Measurements from ENCODE around the gene ENDOU. TPM values are rescaled to one million over a fixed set of nuclear protein-coding genes. Genes with fewer than 3 reads are reported as not detected.
A peak's percentile ranks its signal among the peaks of the same experiment; 100 is the strongest.

The ENDOU gene
- total RNA-seq, 5 donors from 2014 or later (not counting 1 experiment from before 2014, with no cell fraction given) = not detected

GRCh38 chr12:47732504-47732903, 7.2 kb upstream of the ENDOU start:
- Histone ChIP-seq H3K9me3 (no peaks in the 10 kb centered on the region), H3K4me3 (ENCODE audit: control insufficient read depth in 1 of 2, extremely low read depth in 1 of 2, low read length in 1 of 2) (no peak overlapping the region), H3K27ac (ENCODE audit: low read length) (no peak overlapping the region), H3K36me3 (ENCODE audit: control insufficient read depth in 2 of 2, extremely low read depth in 1 of 2, insufficient read depth in 1 of 2, low read length in 1 of 2) (no peaks in the 10 kb centered on the region), H3K27me3 (replicated peaks in 1 of 2; ENCODE audit: control insufficient read depth in 2 of 2, extremely low read depth in 1 of 2, insufficient read depth in 2 of 2, low read length in 1 of 2) (no peaks in the 10 kb centered on the region), H3K4me1 (ENCODE audit: control insufficient read depth in 1 of 2, extremely low read depth in 1 of 2, insufficient read depth in 2 of 2, low read length in 2 of 2) (no peaks in the 10 kb centered on the region)
- ChIA-PET CTCF (interaction anchor here in 1 of 2 donors (1.9 kb wide), 1 partner anchor 9 kb away, joined by 7 read pairs; no protein-coding TSS in a partner anchor), POLR2A (interaction anchor here in 1 of 2 donors (0.5 kb wide), 1 partner anchor 110 kb away, joined by 6 read pairs; no protein-coding TSS in a partner anchor)
- ATAC-seq (replicated peaks in 1 of 4) = no peak
- H3K27ac Mint-ChIP-seq = no peak overlapping the region
- no peak for DNase-seq
- no peak overlapping the region for H3K4me3 Mint-ChIP-seq
- no CpG with 5 or more reads among the region's 2 CpGs for WGBS (ENCODE audit: insufficient coverage)
- peaks cover 0 to 2% (median 0%) of the 10 kb centered on the region in 3 donors for H3K4me1 Mint-ChIP-seq
- peaks cover 4% of the 10 kb centered on the region for H3K36me3 Mint-ChIP-seq
- no peaks in the 10 kb centered on the region for H3K9me3 Mint-ChIP-seq
- no peaks in the 10 kb centered on the region for H3K27me3 Mint-ChIP-seq

- CTCF ChIA-PET = no interaction called here
- no peaks in the 10 kb centered on the region for H3K4me1 ChIP-seq (ENCODE audit: control insufficient read depth in 1 of 2, extremely low read depth in 1 of 2, insufficient read depth in 2 of 2, low read length in 2 of 2)
- no peak overlapping the region for H3K4me3 ChIP-seq (ENCODE audit: control insufficient read depth in 1 of 2, extremely low read depth in 1 of 2, low read length in 1 of 2)
- peaks cover 4% of the 10 kb centered on the region for H3K36me3 Mint-ChIP-seq
- 90% methylated on average over 2 of the region's 5 CpGs for WGBS (ENCODE audit: insufficient coverage)
- H3K9me3 Mint-ChIP-seq = no peaks in the 10 kb centered on the region
- H3K27ac ChIP-seq (ENCODE audit: low read length) = no peak overlapping the region
- POLR2A ChIA-PET = interaction anchor here in 1 of 2 donors (0.7 kb wide), 1 partner anchor 1620 kb away, joined by 3 read pairs; no protein-coding TSS in a partner anchor
- no peaks in the 10 kb centered on the region for H3K27me3 Mint-ChIP-seq
- ATAC-seq (replicated peaks in 1 of 4) (no peak), DNase-seq (no peak)
- H3K36me3 ChIP-seq (ENCODE audit: control insufficient read depth in 2 of 2, extremely low read depth in 1 of 2, insufficient read depth in 1 of 2, low read length in 1 of 2) = no peaks in the 10 kb centered on the region
- H3K9me3 ChIP-seq = no peaks in the 10 kb centered on the region
- H3K4me3 Mint-ChIP-seq = no peak overlapping the region
- no peak overlapping the region for H3K27ac Mint-ChIP-seq
- peaks cover 0 to 2% (median 0%) of the 10 kb centered on the region in 3 donors for H3K4me1 Mint-ChIP-seq
- no peaks in the 10 kb centered on the region for H3K27me3 ChIP-seq (replicated peaks in 1 of 2; ENCODE audit: control insufficient read depth in 2 of 2, extremely low read depth in 1 of 2, insufficient read depth in 2 of 2, low read length in 1 of 2)
These were observed 6.4 kb upstream of the ENDOU start for GRCh38 chr12:47731723-47732122.

GRCh38 chr12:47730341-47730744, 5.1 kb upstream of the ENDOU start:
- no peaks in the 10 kb centered on the region for H3K27me3 Mint-ChIP-seq

GRCh38 chr12:47729233-47729632, 3.9 kb upstream of the ENDOU start:
- Mint-ChIP-seq H3K27me3 (no peaks in the 10 kb centered on the region), H3K36me3 (peaks cover 5% of the 10 kb centered on the region), H3K27ac (no peak overlapping the region), H3K4me1 (peaks cover 0 to 2% (median 0%) of the 10 kb centered on the region in 3 donors), H3K4me3 (no peak overlapping the region), H3K9me3 (no peaks in the 10 kb centered on the region)
- no peaks in the 10 kb centered on the region for H3K36me3 ChIP-seq (ENCODE audit: control insufficient read depth in 2 of 2, extremely low read depth in 1 of 2, insufficient read depth in 1 of 2, low read length in 1 of 2)
- no peaks in the 10 kb centered on the region for H3K4me1 ChIP-seq (ENCODE audit: control insufficient read depth in 1 of 2, extremely low read depth in 1 of 2, insufficient read depth in 2 of 2, low read length in 2 of 2)
- H3K27me3 ChIP-seq (replicated peaks in 1 of 2; ENCODE audit: control insufficient read depth in 2 of 2, extremely low read depth in 1 of 2, insufficient read depth in 2 of 2, low read length in 1 of 2) = no peaks in the 10 kb centered on the region
- H3K4me3 ChIP-seq (ENCODE audit: control insufficient read depth in 1 of 2, extremely low read depth in 1 of 2, low read length in 1 of 2) = no peak overlapping the region
- ATAC-seq (replicated peaks in 1 of 4) = no peak
- POLR2A ChIA-PET = no interaction called here
- H3K27ac ChIP-seq (ENCODE audit: low read length) = no peak overlapping the region
- H3K9me3 ChIP-seq = no peaks in the 10 kb centered on the region
- CTCF ChIA-PET = no interaction called here
- 86% methylated on average over 2 of the region's 3 CpGs for WGBS (ENCODE audit: insufficient coverage)
- DNase-seq = no peak

More at GRCh38 chr12:47730341-47730744, 5.1 kb upstream of the ENDOU start:
- ChIA-PET POLR2A (no interaction called here), CTCF (interaction anchor here (0.6 kb wide), 2 partner anchors 11 to 60 kb away, joined by 4 to 5 read pairs; no protein-coding TSS in a partner anchor)
- no peaks in the 10 kb centered on the region for H3K9me3 Mint-ChIP-seq
- Histone ChIP-seq H3K4me1 (ENCODE audit: control insufficient read depth in 1 of 2, extremely low read depth in 1 of 2, insufficient read depth in 2 of 2, low read length in 2 of 2) (no peaks in the 10 kb centered on the region), H3K36me3 (ENCODE audit: control insufficient read depth in 2 of 2, extremely low read depth in 1 of 2, insufficient read depth in 1 of 2, low read length in 1 of 2) (no peaks in the 10 kb centered on the region), H3K4me3 (ENCODE audit: control insufficient read depth in 1 of 2, extremely low read depth in 1 of 2, low read length in 1 of 2) (no peak overlapping the region), H3K27ac (ENCODE audit: low read length) (no peak overlapping the region), H3K27me3 (replicated peaks in 1 of 2; ENCODE audit: control insufficient read depth in 2 of 2, extremely low read depth in 1 of 2, insufficient read depth in 2 of 2, low read length in 1 of 2) (no peaks in the 10 kb centered on the region), H3K9me3 (no peaks in the 10 kb centered on the region)
- H3K36me3 Mint-ChIP-seq = peaks cover 4% of the 10 kb centered on the region
- WGBS (ENCODE audit: insufficient coverage) = 92% methylated on average over 4 of the region's 8 CpGs
- DNase-seq = no peak
- no peak for ATAC-seq (replicated peaks in 1 of 4)
- H3K4me3 Mint-ChIP-seq = no peak overlapping the region
- no peak overlapping the region for H3K27ac Mint-ChIP-seq
- H3K4me1 Mint-ChIP-seq = peaks cover 0 to 2% (median 0%) of the 10 kb centered on the region in 3 donors

- ChIA-PET CTCF (interaction anchor here in 1 of 2 donors (1.2 kb wide), 1 partner anchor 17 kb away, joined by 4 read pairs; no protein-coding TSS in a partner anchor), POLR2A (no interaction called here)
These were observed 603 bp upstream of the ENDOU start for GRCh38 chr12:47725893-47726292.

GRCh38 chr12:47722941-47723631, 2.2 kb downstream of the ENDOU start:
- ATAC-seq (replicated peaks in 1 of 4) (no peak), DNase-seq (peak in 1 of 35 experiments; percentile 16)
- peaks cover 0 to 22% of the 10 kb centered on the region in 2 experiments for H3K4me1 ChIP-seq (ENCODE audit: control insufficient read depth in 1 of 2, extremely low read depth in 1 of 2, insufficient read depth in 2 of 2, low read length in 2 of 2)
- H3K4me3 ChIP-seq (ENCODE audit: control insufficient read depth in 1 of 2, extremely low read depth in 1 of 2, low read length in 1 of 2) = no peak overlapping the region
- H3K27ac ChIP-seq (ENCODE audit: low read length) = no peak overlapping the region
- Mint-ChIP-seq H3K9me3 (no peaks in the 10 kb centered on the region), H3K27me3 (no peaks in the 10 kb centered on the region), H3K27ac (no peak overlapping the region), H3K4me3 (no peak overlapping the region), H3K4me1 (peaks cover 20 to 32% (median 22%) of the 10 kb centered on the region in 3 donors), H3K36me3 (peaks cover 24% of the 10 kb centered on the region)
- WGBS (ENCODE audit: insufficient coverage) = 96% methylated on average over 3 of the region's 5 CpGs
- H3K36me3 ChIP-seq (ENCODE audit: control insufficient read depth in 2 of 2, extremely low read depth in 1 of 2, insufficient read depth in 1 of 2, low read length in 1 of 2) = no peaks in the 10 kb centered on the region
- H3K27me3 ChIP-seq (replicated peaks in 1 of 2; ENCODE audit: control insufficient read depth in 2 of 2, extremely low read depth in 1 of 2, insufficient read depth in 2 of 2, low read length in 1 of 2) = no peaks in the 10 kb centered on the region
- ChIA-PET CTCF (interaction anchor here (1.4 to 2.2 kb wide), 2 partner anchors 18 to 43 kb away, joined by 3 to 5 read pairs; no protein-coding TSS in a partner anchor), POLR2A (no interaction called here)
- H3K9me3 ChIP-seq = no peaks in the 10 kb centered on the region

More at GRCh38 chr12:47725893-47726292, 603 bp upstream of the ENDOU start:
- Histone ChIP-seq H3K4me3 (ENCODE audit: control insufficient read depth in 1 of 2, extremely low read depth in 1 of 2, low read length in 1 of 2) (no peak overlapping the region), H3K9me3 (no peaks in the 10 kb centered on the region), H3K27ac (ENCODE audit: low read length) (no peak overlapping the region), H3K36me3 (ENCODE audit: control insufficient read depth in 2 of 2, extremely low read depth in 1 of 2, insufficient read depth in 1 of 2, low read length in 1 of 2) (no peaks in the 10 kb centered on the region), H3K4me1 (ENCODE audit: control insufficient read depth in 1 of 2, extremely low read depth in 1 of 2, insufficient read depth in 2 of 2, low read length in 2 of 2) (peaks cover 0 to 18% of the 10 kb centered on the region in 2 experiments), H3K27me3 (replicated peaks in 1 of 2; ENCODE audit: control insufficient read depth in 2 of 2, extremely low read depth in 1 of 2, insufficient read depth in 2 of 2, low read length in 1 of 2) (no peaks in the 10 kb centered on the region)
- H3K27ac Mint-ChIP-seq = no peak overlapping the region
- H3K9me3 Mint-ChIP-seq = no peaks in the 10 kb centered on the region
- DNase-seq (no peak), ATAC-seq (replicated peaks in 1 of 4) (no peak)
- no peaks in the 10 kb centered on the region for H3K27me3 Mint-ChIP-seq
- 100% methylated on average over 1 of the region's 5 CpGs for whole genome bisulfite sequencing (ENCODE audit: insufficient coverage)
- peaks cover 13 to 22% (median 16%) of the 10 kb centered on the region in 3 donors for H3K4me1 Mint-ChIP-seq
- no peak overlapping the region for H3K4me3 Mint-ChIP-seq
- peaks cover 20% of the 10 kb centered on the region for H3K36me3 Mint-ChIP-seq

Measured in T-cell (primary cell).